ENCODE data around the gene OR7G2.

GRCh38 chr19:9060564-9061340 is 46.5 kb downstream of the OR7G2 start:
- TF ChIP-seq ZNF565 (CRISPR knock-in tag; conservative IDR thresholded peaks at IDR 0.05; ENCODE audit: low read depth) (no peak), TCF4 (CRISPR knock-in tag; IDR thresholded peaks at IDR 0.05; ENCODE audit: borderline replicate concordance) (no peak), CREB5 (CRISPR knock-in tag; IDR thresholded peaks at IDR 0.05; ENCODE audit: low read depth) (no peak), GLIS3 (CRISPR knock-in tag; IDR thresholded peaks at IDR 0.05) (no peak), ARNTL (CRISPR knock-in tag; IDR thresholded peaks at IDR 0.05; ENCODE audit: borderline replicate concordance, low read depth) (no peak)
- TF ChIP-seq, protein P1, sequence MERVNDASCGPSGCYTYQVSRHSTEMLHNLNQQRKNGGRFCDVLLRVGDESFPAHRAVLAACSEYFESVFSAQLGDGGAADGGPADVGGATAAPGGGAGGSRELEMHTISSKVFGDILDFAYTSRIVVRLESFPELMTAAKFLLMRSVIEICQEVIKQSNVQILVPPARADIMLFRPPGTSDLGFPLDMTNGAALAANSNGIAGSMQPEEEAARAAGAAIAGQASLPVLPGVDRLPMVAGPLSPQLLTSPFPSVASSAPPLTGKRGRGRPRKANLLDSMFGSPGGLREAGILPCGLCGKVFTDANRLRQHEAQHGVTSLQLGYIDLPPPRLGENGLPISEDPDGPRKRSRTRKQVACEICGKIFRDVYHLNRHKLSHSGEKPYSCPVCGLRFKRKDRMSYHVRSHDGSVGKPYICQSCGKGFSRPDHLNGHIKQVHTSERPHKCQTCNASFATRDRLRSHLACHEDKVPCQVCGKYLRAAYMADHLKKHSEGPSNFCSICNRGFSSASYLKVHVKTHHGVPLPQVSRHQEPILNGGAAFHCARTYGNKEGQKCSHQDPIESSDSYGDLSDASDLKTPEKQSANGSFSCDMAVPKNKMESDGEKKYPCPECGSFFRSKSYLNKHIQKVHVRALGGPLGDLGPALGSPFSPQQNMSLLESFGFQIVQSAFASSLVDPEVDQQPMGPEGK (CRISPR knock-in tag; IDR thresholded peaks at IDR 0.05; ENCODE audit: borderline replicate concordance), result no peak
